Panc1 (cell line): Measurements from ENCODE around the gene PLD1.

ENCODE experiments used
- POLR2AphosphoS5 ChIP-seq: IDR thresholded peaks from 2 replicates; pipeline ENCODE4 v1.6.1; 2012; ENCODE audit warnings: mild to moderate bottlenecking, low read depth, low read length, moderate library complexity
- REST ChIP-seq, 2 experiments: IDR thresholded peaks; 2 replicates each; pipeline ENCODE4 v1.6.1; 2011 to 2012; ENCODE audit warnings: low read depth in 2 of 2, control low read depth in 1 of 2, low read length in 1 of 2, mild to moderate bottlenecking in 1 of 2, moderate library complexity in 1 of 2; ENCODE audit not compliant: insufficient read depth in 1 of 2
- SIN3A ChIP-seq: IDR thresholded peaks from 2 replicates; pipeline ENCODE4 v1.6.1; 2012; ENCODE audit warnings: low read depth, mild to moderate bottlenecking, low read length, moderate library complexity, borderline replicate concordance; ENCODE audit not compliant: insufficient read depth
- TCF7L2 ChIP-seq: IDR thresholded peaks from 2 replicates; pipeline ENCODE4 v1.6.1; 2011; ENCODE audit warnings: mild to moderate bottlenecking, low read depth, low read length, inconsistent platforms
- TF ChIP-seq, protein P1 (sequence below): fragments of 450-650 bp; IDR thresholded peaks from 2 replicates; pipeline ENCODE4 v1.5.1; 2017; ENCODE audit warnings: mild to moderate bottlenecking

GRCh38 chr3:171552531-171552930 lies 257.8 kb downstream of the PLD1 start:
- TF ChIP-seq, protein P1, sequence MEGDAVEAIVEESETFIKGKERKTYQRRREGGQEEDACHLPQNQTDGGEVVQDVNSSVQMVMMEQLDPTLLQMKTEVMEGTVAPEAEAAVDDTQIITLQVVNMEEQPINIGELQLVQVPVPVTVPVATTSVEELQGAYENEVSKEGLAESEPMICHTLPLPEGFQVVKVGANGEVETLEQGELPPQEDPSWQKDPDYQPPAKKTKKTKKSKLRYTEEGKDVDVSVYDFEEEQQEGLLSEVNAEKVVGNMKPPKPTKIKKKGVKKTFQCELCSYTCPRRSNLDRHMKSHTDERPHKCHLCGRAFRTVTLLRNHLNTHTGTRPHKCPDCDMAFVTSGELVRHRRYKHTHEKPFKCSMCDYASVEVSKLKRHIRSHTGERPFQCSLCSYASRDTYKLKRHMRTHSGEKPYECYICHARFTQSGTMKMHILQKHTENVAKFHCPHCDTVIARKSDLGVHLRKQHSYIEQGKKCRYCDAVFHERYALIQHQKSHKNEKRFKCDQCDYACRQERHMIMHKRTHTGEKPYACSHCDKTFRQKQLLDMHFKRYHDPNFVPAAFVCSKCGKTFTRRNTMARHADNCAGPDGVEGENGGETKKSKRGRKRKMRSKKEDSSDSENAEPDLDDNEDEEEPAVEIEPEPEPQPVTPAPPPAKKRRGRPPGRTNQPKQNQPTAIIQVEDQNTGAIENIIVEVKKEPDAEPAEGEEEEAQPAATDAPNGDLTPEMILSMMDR, result no peak
- TF ChIP-seq POLR2AphosphoS5 (no peak), REST (IDR thresholded peaks at IDR 0.05; ENCODE audit: insufficient read depth in 1 of 2, low read depth in 2 of 2, low read length in 1 of 2) (no peak), TCF7L2 (no peak), SIN3A (no peak)
